Calu3 (cell line): ENCODE data around the gene DGKA. TPM values are rescaled to one million over a fixed set of nuclear protein-coding genes. Genes with fewer than 3 reads are reported as not detected.
A peak's percentile ranks its signal among the peaks of the same experiment; 100 is the strongest.
"Not testable (repeated sequence)": the region's sequence is repeated elsewhere in the genome, so short reads cannot be mapped to it uniquely, and the experiment has no call there.

Experiments
- BruUV-seq: library from RNA; stranded (reverse); fragments of 400-500 nt; replicated peaks from 2 replicates; lab custom pipeline; 2021; lab: Mats Ljungman, UMichigan
- CTCF ChIA-PET: fragments of 300-600 bp; sonication (Branson Sonifier 250); formaldehyde crosslinking; loops from one replicate; lab custom pipeline; 2022; ENCODE audit warnings: antibody characterized with exemption; lab: Charles Lee
- DNase-seq: peaks from one replicate; pipeline ENCODE4 v3.0.0; 2022
- H3K27ac Mint-ChIP-seq: one replicate; pipeline ENCODE4 v1.8.0; 2022; ENCODE audit warnings: mixed read lengths; ENCODE audit not compliant: unreplicated experiment
- H3K27me3 Mint-ChIP-seq: one replicate; pipeline ENCODE4 v1.8.0; 2022; ENCODE audit warnings: mixed read lengths; ENCODE audit not compliant: unreplicated experiment
- H3K36me3 Mint-ChIP-seq: one replicate; pipeline ENCODE4 v1.8.0; 2022; ENCODE audit warnings: mild to moderate bottlenecking, moderate library complexity, mixed read lengths; ENCODE audit not compliant: insufficient read depth, unreplicated experiment
- H3K4me1 Mint-ChIP-seq: one replicate; pipeline ENCODE4 v1.8.0; 2022; ENCODE audit warnings: mild to moderate bottlenecking, low read depth, mixed read lengths; ENCODE audit not compliant: unreplicated experiment
- H3K4me3 Mint-ChIP-seq: one replicate; pipeline ENCODE4 v1.8.0; 2022; ENCODE audit warnings: mild to moderate bottlenecking, low read depth, moderate library complexity, mixed read lengths; ENCODE audit not compliant: unreplicated experiment
- H3K9me3 Mint-ChIP-seq: one replicate; pipeline ENCODE4 v1.8.0; 2022; ENCODE audit warnings: low read depth, mixed read lengths; ENCODE audit not compliant: unreplicated experiment
- CTCF ChIP-seq: fragments of 200-600 bp; IDR thresholded peaks from one replicate; pipeline ENCODE4 v1.8.0; 2022; ENCODE audit warnings: antibody characterized with exemption; ENCODE audit not compliant: unreplicated experiment
- intact Hi-C: fragments of 100-400 bp; cut with micrococcal nuclease; formaldehyde crosslinking; loops from one replicate; pipeline ENCODE4 v1.10.0; 2022; ENCODE audit not compliant: unreplicated experiment
- total RNA-seq: library from RNA; stranded (reverse); gene quantifications from 2 replicates; pipeline ENCODE4 v1.2.3, GENCODE V29; 2022

Gene DGKA
- total RNA-seq, 1 experiment from 2014 or later, result 51.2 TPM

DNA sequence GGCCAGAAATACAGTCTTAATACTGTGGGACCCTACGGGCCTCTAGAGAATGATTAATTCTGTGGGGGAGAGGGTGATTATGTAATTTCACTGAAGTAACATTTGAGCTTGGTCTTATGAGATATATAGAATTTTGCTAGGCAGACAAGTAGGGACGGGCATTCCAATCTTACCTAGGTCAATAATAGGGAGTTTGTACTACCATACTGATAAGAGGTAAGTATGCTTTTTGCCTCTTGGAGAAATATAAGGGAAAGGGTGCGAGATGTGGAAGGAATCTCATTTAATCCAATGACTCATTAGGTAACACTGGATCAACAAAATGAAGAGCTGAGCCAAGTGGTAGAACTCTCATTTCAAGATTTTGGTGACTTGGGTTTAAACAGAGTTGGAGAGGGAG, 48.1 kb downstream of the DGKA start:
- Mint-ChIP-seq H3K9me3 (no peaks in the 10 kb centered on the region), H3K27me3 (no peaks in the 10 kb centered on the region), H3K4me1 (peaks cover 29% of the 10 kb centered on the region), H3K27ac (no peak overlapping the region), H3K36me3 (peaks cover 30% of the 10 kb centered on the region), H3K4me3 (no peak overlapping the region)
- TF ChIP-seq CTCF, result no peak
- no peak for DNase-seq
- no TSS peak for BruUV-seq
- intact Hi-C loops, result no loop called here
- CTCF ChIA-PET, result no interaction called here

- H3K9me3 Mint-ChIP-seq, H3K27ac Mint-ChIP-seq, intact Hi-C loops, H3K4me3 Mint-ChIP-seq, BruUV-seq, H3K27me3 Mint-ChIP-seq: not testable (repeated sequence)
- peak; percentile 38 for DNase-seq
- CTCF ChIA-PET, result interaction anchor here (0.6 to 1.3 kb wide), 4 partner anchors 14 to 243 kb away, joined by 3 to 5 read pairs (median 4); no protein-coding TSS in a partner anchor
- H3K36me3 Mint-ChIP-seq, result peaks cover 44% of the 10 kb centered on the region
- peaks cover 22% of the 10 kb centered on the region for H3K4me1 Mint-ChIP-seq
Observed at GRCh38 chr12:55981882-55982281, 50.9 kb downstream of the DGKA start.

DNA sequence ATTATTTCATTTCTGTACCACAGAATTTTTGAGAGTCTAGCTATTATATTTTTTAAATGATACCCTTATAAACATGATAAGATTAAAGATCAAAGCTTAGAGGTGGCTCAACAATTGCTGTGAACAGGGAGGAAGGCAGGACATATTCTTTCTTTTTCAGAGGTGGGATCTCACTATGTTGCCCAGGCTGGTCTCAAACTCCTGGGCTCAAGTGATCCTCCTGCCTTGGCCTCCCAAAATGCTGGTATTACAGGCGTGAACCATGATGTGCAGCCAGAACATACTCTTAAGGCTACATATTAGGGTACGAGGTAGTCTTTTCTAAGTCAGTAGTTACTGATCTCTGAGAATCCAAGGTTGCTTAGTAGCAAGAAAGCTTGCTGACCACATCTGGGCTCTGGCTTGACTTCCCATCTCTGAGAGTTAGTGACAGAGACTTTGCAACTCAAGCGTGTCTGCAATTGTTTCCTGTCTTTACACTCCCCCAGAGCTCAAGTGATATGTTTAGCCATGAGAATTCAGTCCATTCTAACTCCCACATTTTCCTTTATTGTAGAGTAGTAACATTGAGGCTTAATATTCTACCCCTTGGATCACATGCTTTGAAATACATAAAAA, 51.5 kb downstream of the DGKA start:
- TF ChIP-seq CTCF, result no peak
- DNase-seq, result no peak
- Mint-ChIP-seq H3K36me3 (peaks cover 50% of the 10 kb centered on the region), H3K27ac (no peak overlapping the region), H3K4me3 (no peak overlapping the region), H3K4me1 (peaks cover 21% of the 10 kb centered on the region), H3K9me3 (no peaks in the 10 kb centered on the region), H3K27me3 (no peaks in the 10 kb centered on the region)
- BruUV-seq, result no TSS peak
- CTCF ChIA-PET, result interaction anchor here (0.6 to 1.1 kb wide), 3 partner anchors 83 to 244 kb away, joined by 3 to 5 read pairs (median 5); no protein-coding TSS in a partner anchor
- intact Hi-C loops, result no loop called here

GRCh38 chr12:55983232-55983842, 52.4 kb downstream of the DGKA start:
- Mint-ChIP-seq H3K4me3 (no peak overlapping the region), H3K27me3 (no peaks in the 10 kb centered on the region), H3K27ac (no peak overlapping the region), H3K4me1 (peaks cover 19% of the 10 kb centered on the region), H3K36me3 (peaks cover 53% of the 10 kb centered on the region), H3K9me3 (no peaks in the 10 kb centered on the region)
- CTCF ChIA-PET, result interaction anchor here (0.7 kb wide), 2 partner anchors 10 to 32 kb away, joined by 3 to 4 read pairs; partner anchors contain the start of gene RAB5B
- intact Hi-C loops, result no loop called here
- DNase-seq, result no peak
- BruUV-seq, result no TSS peak
- TF ChIP-seq CTCF, result no peak
